Stomach (tissue), 9 donors: ENCODE measurements around the gene RABIF. TPM values are rescaled to one million over a fixed set of nuclear protein-coding genes. Genes with fewer than 3 reads are reported as not detected.

Experiments
- DNase-seq, 2 donors: peaks; one replicate each; pipeline versions ENCODE4 v3.0.0 to v3.0.0-alpha.2; 2013 to 2019
- H3K27ac ChIP-seq, 5 donors: fragments of 200-600 bp in 4 of 5; sonication (generic) in 4 of 5; one replicate each; pipeline ENCODE4 v1.5.1; 2013 to 2019; ENCODE audit warnings: mild to moderate bottlenecking in 1 of 5, moderate library complexity in 1 of 5
- H3K27me3 ChIP-seq, 3 donors: fragments of 200-600 bp; sonication (generic); one replicate each; pipeline ENCODE4 v1.5.1; 2017 to 2019; ENCODE audit warnings: mixed run types in 1 of 3
- H3K36me3 ChIP-seq, 4 donors: fragments of 200-600 bp; sonication (generic); 1 replicate in 3 of 4; 2 replicates in 1 of 4; pipeline ENCODE4 v1.5.1; 2016 to 2019
- H3K4me1 ChIP-seq, 4 donors: fragments of 200-600 bp; sonication (generic); one replicate each; pipeline ENCODE4 v1.5.1; 2016 to 2019
- H3K4me3 ChIP-seq, 4 donors: fragments of 200-600 bp; sonication (generic) in 3 of 4; one replicate each; pipeline ENCODE4 v1.5.1; 2016 to 2019; ENCODE audit warnings: mild to moderate bottlenecking in 1 of 4
- H3K9me3 ChIP-seq, 4 donors: fragments of 200-600 bp; sonication (generic); one replicate each; pipeline ENCODE4 v1.5.1; 2016 to 2019
- CTCF ChIP-seq, 7 experiments: fragments of 450-650 bp in 4 of 7; fragments of 200-600 bp in 3 of 7; sonication (generic) in 3 of 7; IDR thresholded peaks; one replicate each; pipeline ENCODE4 v1.5.1; 2016 to 2019; ENCODE audit warnings: antibody characterized with exemption in 7 of 7, control low read depth in 2 of 7, mild to moderate bottlenecking in 1 of 7
- EP300 ChIP-seq: sonication (generic); formaldehyde crosslinking; IDR thresholded peaks from one replicate; pipeline ENCODE4 v1.6.1; 2017; ENCODE audit warnings: antibody characterized with exemption
- POLR2A ChIP-seq, 4 donors: fragments of 450-650 bp; IDR thresholded peaks; one replicate each; pipeline ENCODE4 v1.6.1; 2016; ENCODE audit warnings: antibody characterized with exemption in 4 of 4, control low read depth in 2 of 4, mild to moderate bottlenecking in 1 of 4, moderate library complexity in 1 of 4
- POLR2AphosphoS5 ChIP-seq, 3 donors: sonication (generic); formaldehyde crosslinking; IDR thresholded peaks; one replicate each; pipeline ENCODE4 v1.6.1; 2016; ENCODE audit warnings: antibody characterized with exemption in 3 of 3
- WGBS, 5 donors: extraction: QIAGEN DNeasy Blood & Tissue Kit in 3 of 5; methylation state at CpG; one replicate each; pipeline versions ENCODE4 v1.1.5 to v1.1.7; 2013 to 2018; 5-methylcytosine and 5-hydroxymethylcytosine counted together
- intact Hi-C: fragments of 100-400 bp; cut with DNase I; formaldehyde crosslinking; loops from one replicate; pipeline ENCODE4 v1.15.1; 2023; ENCODE audit warnings: low total_unique reads
- polyA plus RNA-seq, 3 donors: library from polyadenylated mRNA; stranded (reverse); fragments of 200-250 nt; gene quantifications; one replicate each; pipeline ENCODE4 v1.2.3, GENCODE V29; 2013
- total RNA-seq, 5 donors: library from RNA; depleted of rRNA; stranded (reverse); fragments of >200 nt; gene quantifications; one replicate each; pipeline versions ENCODE4 v1.1.0 to v1.2.3, GENCODE V29; 2014 to 2016
- donor health status: healthy with polysubstance abuse.
- donor health status: Bipolar disorder and iron deficiency.
- donor health status: healthy.

The RABIF gene
- total and polyA plus RNA-seq, 8 donors: 0.45 to 9.1 (median 5.0) TPM; not detected in 2

GRCh38 chr1:202856014-202856413 is 32.9 kb downstream of the RABIF start:
- Histone ChIP-seq H3K4me1 (peaks cover 4 to 22% (median 15%) of the 10 kb centered on the region in 4 donors), H3K27me3 (no peaks in the 10 kb centered on the region), H3K36me3 (no peaks in the 10 kb centered on the region), H3K4me3 (no peak overlapping the region), H3K9me3 (no peaks in the 10 kb centered on the region), H3K27ac (no peak overlapping the region)
- intact Hi-C loops: no loop called here
- TF ChIP-seq CTCF (IDR thresholded peaks at IDR 0.05) (no peak), POLR2A (IDR thresholded peaks at IDR 0.05) (no peak), POLR2AphosphoS5 (IDR thresholded peaks at IDR 0.05) (no peak), EP300 (no peak)
- DNase-seq: no peak
- WGBS, 5 donors: 89 to 96% (median 94%) methylated on average over 2 of the region's 2 CpGs

GRCh38 chr1:202854787-202855186 is 34.2 kb downstream of the RABIF start:
- TF ChIP-seq POLR2AphosphoS5 (IDR thresholded peaks at IDR 0.05) (no peak), CTCF (IDR thresholded peaks at IDR 0.05) (no peak), EP300 (no peak), POLR2A (IDR thresholded peaks at IDR 0.05) (no peak)
- no peak overlapping the region for H3K27ac ChIP-seq
- no peak for DNase-seq
- H3K4me1 ChIP-seq: peaks cover 4 to 12% (median 7%) of the 10 kb centered on the region in 4 donors
- no peak overlapping the region for H3K4me3 ChIP-seq
- intact Hi-C loops: no loop called here
- no peaks in the 10 kb centered on the region for H3K27me3 ChIP-seq
- WGBS, 5 donors: 87 to 93% (median 91%) methylated on average over 8 of the region's 8 CpGs
- H3K9me3 ChIP-seq: no peaks in the 10 kb centered on the region
- H3K36me3 ChIP-seq: no peaks in the 10 kb centered on the region

- intact Hi-C loops: no loop called here
- Histone ChIP-seq H3K27me3 (no peaks in the 10 kb centered on the region), H3K36me3 (no peaks in the 10 kb centered on the region), H3K4me1 (no peaks in the 10 kb centered on the region), H3K4me3 (no peak overlapping the region), H3K27ac (no peak overlapping the region), H3K9me3 (no peaks in the 10 kb centered on the region)
- 55 to 67% (median 59%) methylated on average over 13 to 15 of the region's 15 CpGs for WGBS, 5 donors
- TF ChIP-seq CTCF (IDR thresholded peaks at IDR 0.05) (peak in 4 of 7 experiments; percentile 13 to 51 (median 39)), POLR2AphosphoS5 (IDR thresholded peaks at IDR 0.05) (no peak)
- peak; percentile 63 to 79 for DNase-seq
These were observed 36.6 kb downstream of the RABIF start for GRCh38 chr1:202852163-202852904.

GRCh38 chr1:202850593-202851362 is 38.2 kb downstream of the RABIF start:
- no peaks in the 10 kb centered on the region for H3K9me3 ChIP-seq
- DNase-seq: no peak
- 84 to 91% (median 88%) methylated on average over 7 of the region's 7 CpGs for WGBS, 5 donors
- no peaks in the 10 kb centered on the region for H3K36me3 ChIP-seq
- no peak for TF ChIP-seq EP300
- no peak for TF ChIP-seq POLR2AphosphoS5 (IDR thresholded peaks at IDR 0.05)
- intact Hi-C loops: no loop called here
- H3K27ac ChIP-seq: no peak overlapping the region
- H3K27me3 ChIP-seq: no peaks in the 10 kb centered on the region
- H3K4me3 ChIP-seq: no peak overlapping the region
- no peaks in the 10 kb centered on the region for H3K4me1 ChIP-seq

GRCh38 chr1:202848191-202848542 is 40.8 kb downstream of the RABIF start:
- H3K36me3 ChIP-seq: no peaks in the 10 kb centered on the region
- H3K9me3 ChIP-seq: no peaks in the 10 kb centered on the region
- H3K27ac ChIP-seq: no peak overlapping the region
- H3K27me3 ChIP-seq: no peaks in the 10 kb centered on the region
- DNase-seq: no peak
- H3K4me1 ChIP-seq: no peaks in the 10 kb centered on the region
- intact Hi-C loops: no loop called here
- 46 to 75% (median 58%) methylated on average over 2 of the region's 2 CpGs for WGBS, 5 donors
- H3K4me3 ChIP-seq: no peak overlapping the region
- TF ChIP-seq CTCF (IDR thresholded peaks at IDR 0.05): no peak
